ENCODE measurements around the gene ACTL8. TPM values are rescaled to one million over a fixed set of nuclear protein-coding genes. Genes with fewer than 3 reads are reported as not detected.

Gene ACTL8
- total RNA-seq, 2 experiments from 2014 or later = not detected

DNA sequence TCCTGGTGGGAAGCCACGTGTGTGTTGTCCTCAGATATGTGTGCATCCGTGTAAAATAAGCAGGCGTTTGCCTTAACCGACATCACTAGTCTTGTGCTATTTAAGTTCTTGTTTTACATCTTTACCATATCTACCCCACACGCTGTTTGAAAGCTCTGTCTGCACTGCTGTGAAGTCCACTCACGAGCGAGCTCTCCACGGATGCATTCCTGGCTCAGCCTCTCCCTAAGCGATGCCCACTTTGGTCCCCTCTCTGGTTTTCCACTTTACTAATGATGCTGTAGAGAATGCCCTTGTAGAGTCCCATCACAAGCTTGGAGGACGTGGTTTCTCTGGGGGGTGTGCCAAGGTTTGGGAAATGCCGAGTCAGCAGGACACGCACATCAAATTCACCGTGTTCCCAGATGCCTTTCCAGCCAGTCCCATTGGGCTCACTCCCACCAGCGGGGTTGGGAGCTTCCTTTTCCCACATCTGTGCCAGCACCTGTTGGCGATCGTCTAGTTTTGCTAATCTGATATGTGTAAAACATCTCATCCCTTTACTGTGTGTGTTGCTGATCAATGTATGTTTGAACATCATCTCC, 43.8 kb downstream of the ACTL8 start:
- no peak for DNase-seq
- Mint-ChIP-seq H3K27ac (no peak overlapping the region), H3K36me3 (ENCODE audit: low read depth) (no peaks in the 10 kb centered on the region), H3K4me3 (no peak overlapping the region), H3K9me3 (ENCODE audit: insufficient read depth) (no peaks in the 10 kb centered on the region), H3K4me1 (ENCODE audit: low read depth) (no peaks in the 10 kb centered on the region), H3K27me3 (ENCODE audit: low read depth) (peaks cover 6% of the 10 kb centered on the region)
- ATAC-seq = no peak
- POLR2A ChIA-PET = no interaction called here
- CTCF ChIA-PET = no interaction called here

DNA sequence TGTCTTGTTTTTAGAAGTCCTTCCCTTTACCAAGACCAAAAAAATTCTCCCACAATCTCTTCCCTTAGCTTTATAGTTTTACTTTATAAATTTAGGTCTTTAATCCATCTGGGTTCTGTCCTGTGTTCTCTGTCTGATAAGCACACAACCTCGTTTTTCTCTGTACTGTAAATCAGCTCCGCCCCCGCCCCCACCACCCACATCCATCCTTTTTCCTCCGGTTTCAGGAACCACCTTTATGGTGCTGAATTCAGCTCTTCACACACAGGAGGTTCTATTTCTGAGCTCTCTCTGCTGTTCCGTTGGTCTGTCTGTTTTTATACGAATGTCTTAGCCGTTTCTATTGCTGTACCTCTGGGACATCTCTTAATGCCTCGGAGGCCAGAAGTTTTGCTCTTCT, 44.5 kb downstream of the ACTL8 start:
- Mint-ChIP-seq H3K9me3 (ENCODE audit: insufficient read depth) (no peaks in the 10 kb centered on the region), H3K27me3 (ENCODE audit: low read depth) (peaks cover 6% of the 10 kb centered on the region), H3K36me3 (ENCODE audit: low read depth) (no peaks in the 10 kb centered on the region), H3K27ac (no peak overlapping the region), H3K4me1 (ENCODE audit: low read depth) (no peaks in the 10 kb centered on the region), H3K4me3 (no peak overlapping the region)
- POLR2A ChIA-PET = no interaction called here
- no peak for DNase-seq
- ATAC-seq = no peak
- CTCF ChIA-PET = no interaction called here

DNA sequence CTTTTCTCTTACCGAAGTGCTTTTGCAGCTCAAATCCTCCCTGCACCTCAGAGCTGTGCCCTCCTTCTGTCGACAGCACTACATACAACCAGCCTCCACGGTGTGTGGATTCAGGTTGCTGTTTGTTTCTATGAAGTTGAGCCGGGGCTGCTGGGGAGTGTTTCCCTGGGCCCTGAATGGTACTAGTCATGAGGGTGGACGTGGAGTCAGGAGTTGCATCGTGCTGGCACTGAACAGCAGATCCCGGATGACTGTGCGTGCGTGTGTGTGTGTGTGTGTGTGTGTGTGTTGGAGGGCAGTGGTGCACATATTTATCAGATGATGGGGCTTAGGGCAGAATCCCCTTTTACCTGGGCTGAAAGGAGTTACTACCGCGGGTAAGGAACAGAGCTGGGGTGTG, 47.0 kb downstream of the ACTL8 start:
- ATAC-seq = no peak
- DNase-seq = no peak
- CTCF ChIA-PET = no interaction called here
- H3K27ac Mint-ChIP-seq = no peak overlapping the region
- peaks cover 6% of the 10 kb centered on the region for H3K27me3 Mint-ChIP-seq (ENCODE audit: low read depth)
- no peak overlapping the region for H3K4me3 Mint-ChIP-seq
- H3K4me1 Mint-ChIP-seq (ENCODE audit: low read depth) = no peaks in the 10 kb centered on the region
- POLR2A ChIA-PET = interaction anchor here (0.6 kb wide), 1 partner anchor 12 kb away, joined by 5 read pairs; no protein-coding TSS in a partner anchor
- no peaks in the 10 kb centered on the region for H3K36me3 Mint-ChIP-seq (ENCODE audit: low read depth)
- H3K9me3 Mint-ChIP-seq (ENCODE audit: insufficient read depth) = no peaks in the 10 kb centered on the region

DNA sequence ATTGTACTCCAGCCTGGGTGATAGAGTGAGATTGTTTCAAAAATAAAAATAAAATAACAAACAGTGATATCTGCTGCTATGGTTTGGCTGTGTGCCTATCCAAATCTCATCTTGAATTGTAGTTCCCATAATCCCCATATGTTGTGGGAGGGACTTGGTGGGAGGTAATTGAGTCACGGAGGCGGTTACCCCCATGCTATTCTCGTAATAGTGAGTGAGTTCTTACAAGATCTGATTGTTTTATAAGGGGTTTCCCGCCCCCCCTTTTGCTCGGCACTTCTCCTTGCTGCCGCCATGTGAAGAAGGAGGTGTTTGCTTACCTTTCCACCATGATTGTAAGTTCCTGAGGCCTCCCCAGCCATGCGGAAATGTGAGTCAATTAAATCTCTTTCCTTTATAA, 47.8 kb downstream of the ACTL8 start:
- H3K4me3 Mint-ChIP-seq = no peak overlapping the region
- no peak overlapping the region for H3K27ac Mint-ChIP-seq
- ATAC-seq (no peak), DNase-seq (no peak)
- ChIA-PET POLR2A (interaction anchor here (0.6 kb wide), 1 partner anchor 13 kb away, joined by 5 read pairs; no protein-coding TSS in a partner anchor), CTCF (no interaction called here)
- H3K4me1 Mint-ChIP-seq (ENCODE audit: low read depth) = no peaks in the 10 kb centered on the region
- H3K36me3 Mint-ChIP-seq (ENCODE audit: low read depth) = no peaks in the 10 kb centered on the region
- peaks cover 6% of the 10 kb centered on the region for H3K27me3 Mint-ChIP-seq (ENCODE audit: low read depth)
- H3K9me3 Mint-ChIP-seq (ENCODE audit: insufficient read depth) = no peaks in the 10 kb centered on the region

DNA sequence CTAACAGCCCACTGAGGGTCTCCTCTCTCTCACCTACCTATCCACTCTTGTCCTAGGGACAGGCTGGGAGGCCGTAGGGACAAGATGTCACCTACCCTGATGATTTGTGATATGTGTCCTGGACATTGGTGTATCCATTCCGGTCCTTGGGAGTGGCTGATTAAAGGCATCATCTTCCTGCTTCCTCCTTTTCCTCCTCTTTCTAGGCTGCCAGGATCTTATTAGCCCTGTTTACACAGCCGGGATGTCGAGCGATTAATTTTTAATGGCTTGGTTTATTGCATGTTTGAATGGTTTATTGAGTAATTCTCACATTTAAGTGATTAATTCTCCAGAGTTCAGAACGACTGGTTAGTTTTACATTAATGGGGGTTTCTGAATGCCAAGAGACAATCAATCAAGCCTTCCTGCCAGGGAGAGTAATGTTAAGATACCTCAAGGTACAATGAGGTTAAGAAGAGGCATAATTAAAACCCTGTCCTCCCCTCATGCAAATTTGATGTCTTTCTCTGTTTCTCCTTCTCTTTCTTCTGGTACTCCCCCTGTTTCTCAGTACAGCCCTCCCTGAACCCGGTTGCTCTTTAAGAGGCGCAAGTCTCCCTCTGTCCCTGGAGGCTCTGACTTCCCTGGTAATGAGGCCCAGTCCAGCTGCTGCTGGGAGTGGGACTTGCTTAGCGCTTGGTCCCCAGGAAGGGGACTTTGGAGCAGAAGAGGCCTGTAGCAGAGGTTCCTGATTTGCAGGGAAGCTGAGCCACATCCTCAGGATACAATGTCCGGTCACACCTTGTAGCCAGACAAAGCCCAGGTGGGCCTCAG, 50.9 kb downstream of the ACTL8 start:
- Mint-ChIP-seq H3K4me1 (ENCODE audit: low read depth) (no peaks in the 10 kb centered on the region), H3K9me3 (ENCODE audit: insufficient read depth) (no peaks in the 10 kb centered on the region), H3K4me3 (no peak overlapping the region), H3K36me3 (ENCODE audit: low read depth) (no peaks in the 10 kb centered on the region), H3K27ac (no peak overlapping the region), H3K27me3 (ENCODE audit: low read depth) (no peaks in the 10 kb centered on the region)
- ATAC-seq (no peak), DNase-seq (no peak)
- ChIA-PET POLR2A (no interaction called here), CTCF (no interaction called here)

DNA sequence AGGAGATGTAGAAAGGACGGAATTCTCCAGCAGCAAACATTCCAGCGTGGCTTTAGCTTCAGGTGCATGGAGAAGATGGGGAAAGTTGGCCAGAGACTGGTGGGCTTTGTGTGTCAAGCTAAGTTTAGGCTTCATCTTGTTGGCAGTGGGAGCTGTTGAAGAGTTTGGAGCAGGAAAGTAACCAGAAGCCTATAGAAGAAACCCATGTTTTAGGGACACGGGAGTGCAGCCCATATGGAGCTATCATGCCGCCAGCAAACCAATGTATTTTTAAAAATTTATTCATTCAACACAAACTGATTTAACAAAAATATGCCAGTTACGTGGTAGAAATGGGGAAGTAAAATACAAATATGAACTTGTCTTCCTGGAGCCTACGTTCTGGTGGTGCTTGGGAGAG, 53.7 kb downstream of the ACTL8 start:
- no peaks in the 10 kb centered on the region for H3K9me3 Mint-ChIP-seq (ENCODE audit: insufficient read depth)
- H3K27me3 Mint-ChIP-seq (ENCODE audit: low read depth) = no peaks in the 10 kb centered on the region
- ChIA-PET POLR2A (no interaction called here), CTCF (no interaction called here)
- no peaks in the 10 kb centered on the region for H3K36me3 Mint-ChIP-seq (ENCODE audit: low read depth)
- no peaks in the 10 kb centered on the region for H3K4me1 Mint-ChIP-seq (ENCODE audit: low read depth)
- ATAC-seq (no peak), DNase-seq (no peak)
- no peak overlapping the region for H3K27ac Mint-ChIP-seq
- no peak overlapping the region for H3K4me3 Mint-ChIP-seq

DNA sequence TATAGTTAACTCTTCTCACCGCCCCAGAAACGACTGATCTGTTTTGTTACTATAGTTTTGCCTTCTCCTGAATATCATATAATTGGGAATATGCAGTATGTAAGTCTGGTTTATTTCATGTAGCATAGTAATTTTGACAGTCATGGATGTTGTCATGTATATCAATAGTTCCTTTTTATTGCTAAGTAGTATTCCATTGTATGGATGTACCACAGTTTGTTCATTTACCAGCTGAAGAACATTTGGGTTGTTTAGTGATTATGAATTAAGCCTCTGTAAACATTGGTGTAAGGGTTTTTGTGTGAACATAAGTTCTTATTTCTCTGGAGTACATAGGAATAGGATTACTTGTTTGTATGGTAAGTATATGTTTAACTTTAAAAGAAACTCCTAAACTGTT, 55.5 kb downstream of the ACTL8 start:
- Mint-ChIP-seq H3K4me3 (no peak overlapping the region), H3K27me3 (ENCODE audit: low read depth) (no peaks in the 10 kb centered on the region), H3K27ac (no peak overlapping the region), H3K36me3 (ENCODE audit: low read depth) (no peaks in the 10 kb centered on the region), H3K4me1 (ENCODE audit: low read depth) (no peaks in the 10 kb centered on the region), H3K9me3 (ENCODE audit: insufficient read depth) (no peaks in the 10 kb centered on the region)
- ATAC-seq (no peak), DNase-seq (no peak)
- ChIA-PET CTCF (no interaction called here), POLR2A (no interaction called here)

DNA sequence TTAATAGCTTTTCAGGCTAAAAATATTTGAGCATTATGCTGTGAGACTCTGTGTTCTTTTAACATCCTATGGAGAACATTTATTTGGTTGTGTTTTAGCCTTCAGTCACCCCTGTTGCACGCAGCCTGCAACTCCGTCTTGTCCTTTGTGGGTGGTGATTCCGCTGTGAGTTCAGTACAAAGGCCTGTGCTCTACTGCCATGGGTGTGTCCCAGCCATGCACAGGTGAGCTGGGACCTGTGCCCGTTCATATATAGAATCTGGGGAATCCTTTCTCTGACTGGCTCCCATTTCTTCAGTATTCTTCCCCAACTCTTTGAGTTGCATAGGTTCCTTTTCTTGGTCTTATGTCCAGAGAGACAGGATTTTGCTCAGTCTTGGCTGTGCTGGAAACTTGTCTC, 61.4 kb downstream of the ACTL8 start:
- Mint-ChIP-seq H3K9me3 (ENCODE audit: insufficient read depth) (no peaks in the 10 kb centered on the region), H3K27ac (no peak overlapping the region), H3K36me3 (ENCODE audit: low read depth) (no peaks in the 10 kb centered on the region), H3K4me3 (no peak overlapping the region), H3K4me1 (ENCODE audit: low read depth) (no peaks in the 10 kb centered on the region), H3K27me3 (ENCODE audit: low read depth) (no peaks in the 10 kb centered on the region)
- POLR2A ChIA-PET = no interaction called here
- CTCF ChIA-PET = no interaction called here
- DNase-seq (no peak), ATAC-seq (no peak)

DNA sequence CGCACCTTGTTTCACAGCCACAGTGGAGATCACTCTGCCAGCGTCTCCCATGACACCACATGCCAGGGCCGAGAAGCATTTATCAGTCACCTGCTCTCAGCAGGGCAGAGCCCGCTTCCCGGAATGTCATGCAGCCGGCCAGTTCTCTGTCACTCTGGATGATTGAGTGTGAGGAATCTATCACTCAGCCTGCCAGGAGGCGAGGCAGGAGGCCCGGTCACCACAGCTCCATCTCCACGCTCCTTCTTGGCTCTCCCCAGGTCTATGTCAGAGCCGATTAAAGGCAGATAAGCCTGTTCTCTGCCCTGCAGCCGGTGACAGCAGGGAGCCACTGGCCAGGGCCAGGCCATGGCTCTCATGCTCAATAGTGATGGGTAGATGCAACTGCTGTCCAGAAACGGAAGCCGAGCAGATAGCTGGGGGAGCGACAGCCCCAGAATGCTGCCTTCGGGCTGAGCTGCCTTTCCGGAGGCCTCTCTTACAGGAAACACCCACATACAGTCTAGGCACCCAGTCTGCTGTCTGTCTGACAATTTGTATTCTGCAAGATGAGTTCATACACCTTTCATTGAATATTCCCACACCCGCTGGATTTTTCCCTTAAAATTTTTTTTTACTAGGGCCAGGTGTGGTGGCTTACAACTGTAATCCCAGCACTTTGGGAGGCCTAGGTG, 64.1 kb downstream of the ACTL8 start:
- H3K4me1 Mint-ChIP-seq (ENCODE audit: low read depth) = no peaks in the 10 kb centered on the region
- no peaks in the 10 kb centered on the region for H3K27me3 Mint-ChIP-seq (ENCODE audit: low read depth)
- CTCF ChIA-PET = no interaction called here
- POLR2A ChIA-PET = no interaction called here
- no peak overlapping the region for H3K27ac Mint-ChIP-seq
- no peaks in the 10 kb centered on the region for H3K9me3 Mint-ChIP-seq (ENCODE audit: insufficient read depth)
- H3K4me3 Mint-ChIP-seq = no peak overlapping the region
- no peaks in the 10 kb centered on the region for H3K36me3 Mint-ChIP-seq (ENCODE audit: low read depth)
- no peak for DNase-seq
- no peak for ATAC-seq

DNA sequence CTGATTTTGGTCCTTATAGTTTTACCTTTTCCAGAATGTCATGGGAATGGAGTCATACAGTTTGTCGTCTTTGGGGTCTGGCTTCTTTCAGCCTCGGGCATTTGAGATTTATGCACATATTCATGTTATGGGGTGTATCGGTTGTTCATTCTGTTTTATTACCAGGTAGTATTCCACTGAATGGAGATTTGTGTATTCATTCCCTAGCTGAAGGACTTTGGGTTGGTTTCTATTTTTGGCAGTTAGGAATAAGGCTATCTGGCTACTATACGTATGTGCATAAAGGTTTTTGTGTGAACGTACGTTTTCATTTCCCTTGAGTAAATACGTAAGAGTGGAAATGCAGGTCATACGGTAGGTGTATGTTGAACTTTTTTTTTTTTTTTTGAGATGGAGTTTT, 65.1 kb downstream of the ACTL8 start:
- POLR2A ChIA-PET = no interaction called here
- H3K36me3 Mint-ChIP-seq (ENCODE audit: low read depth) = no peaks in the 10 kb centered on the region
- CTCF ChIA-PET = no interaction called here
- no peak overlapping the region for H3K27ac Mint-ChIP-seq
- H3K4me1 Mint-ChIP-seq (ENCODE audit: low read depth) = no peaks in the 10 kb centered on the region
- no peaks in the 10 kb centered on the region for H3K27me3 Mint-ChIP-seq (ENCODE audit: low read depth)
- no peak for DNase-seq
- no peak overlapping the region for H3K4me3 Mint-ChIP-seq
- H3K9me3 Mint-ChIP-seq (ENCODE audit: insufficient read depth) = no peaks in the 10 kb centered on the region
- ATAC-seq = no peak

DNA sequence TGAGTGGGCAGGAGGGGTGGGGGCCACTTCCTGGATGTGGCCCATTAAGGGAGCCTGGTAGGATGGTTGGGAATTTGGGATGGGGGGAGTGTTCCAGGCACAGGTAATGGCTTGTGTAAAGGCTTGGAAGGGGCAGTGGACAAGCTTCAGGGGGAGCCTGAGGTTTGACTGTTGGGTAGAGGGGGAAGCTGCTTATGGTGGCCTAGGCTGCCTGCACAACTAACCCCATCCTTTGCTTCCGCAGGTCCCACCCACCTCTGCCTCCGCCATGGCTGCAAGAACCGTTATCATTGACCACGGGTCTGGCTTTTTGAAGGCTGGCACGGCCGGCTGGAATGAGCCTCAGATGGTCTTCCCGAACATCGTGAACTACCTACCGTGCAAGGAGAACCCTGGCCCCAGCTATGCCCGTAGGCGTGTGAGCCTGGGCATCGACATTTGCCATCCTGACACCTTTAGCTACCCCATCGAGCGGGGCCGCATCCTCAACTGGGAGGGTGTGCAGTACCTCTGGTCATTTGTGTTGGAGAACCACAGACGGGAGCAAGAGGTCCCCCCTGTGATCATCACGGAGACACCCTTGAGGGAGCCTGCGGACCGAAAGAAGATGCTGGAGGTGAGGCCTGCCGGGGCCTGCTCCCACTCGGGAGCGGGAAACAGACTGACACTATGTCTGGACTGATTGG, 67.8 kb downstream of the ACTL8 start:
- Mint-ChIP-seq H3K9me3 (ENCODE audit: insufficient read depth) (no peaks in the 10 kb centered on the region), H3K36me3 (ENCODE audit: low read depth) (no peaks in the 10 kb centered on the region), H3K4me3 (no peak overlapping the region), H3K27me3 (ENCODE audit: low read depth) (no peaks in the 10 kb centered on the region), H3K4me1 (ENCODE audit: low read depth) (no peaks in the 10 kb centered on the region), H3K27ac (no peak overlapping the region)
- POLR2A ChIA-PET = no interaction called here
- DNase-seq = no peak
- CTCF ChIA-PET = no interaction called here
- ATAC-seq = no peak

Measured in activated CD8-positive, alpha-beta T cell treated with anti-CD3 and anti-CD28 coated beads, Interleukin-2, amount 10 ng/mL, durations not matched to agents 7 days and 5 days (primary cell).